IgD-negative memory B cell (primary cell): Measurements from ENCODE around the gene PCDHGA7. TPM values are rescaled to one million over a fixed set of nuclear protein-coding genes. Genes with fewer than 3 reads are reported as not detected.
"Not testable (repeated sequence)": the region's sequence is repeated elsewhere in the genome, so short reads cannot be mapped to it uniquely, and the experiment has no call there.

Experiments
- H3K27ac Mint-ChIP-seq, 3 donors: one replicate each; pipeline ENCODE4 v1.8.0; 2020 to 2022; ENCODE audit warnings: mild to moderate bottlenecking in 3 of 3, mixed read lengths in 3 of 3, moderate library complexity in 1 of 3
- H3K27me3 Mint-ChIP-seq: one replicate; pipeline ENCODE4 v1.8.0; 2021; ENCODE audit warnings: mixed read lengths
- H3K36me3 Mint-ChIP-seq: one replicate; pipeline ENCODE4 v1.8.0; 2020; ENCODE audit warnings: mild to moderate bottlenecking, mixed read lengths
- H3K4me1 Mint-ChIP-seq, 3 donors: one replicate each; pipeline ENCODE4 v1.8.0; 2020 to 2022; ENCODE audit warnings: mixed read lengths in 3 of 3, mild to moderate bottlenecking in 1 of 3
- H3K4me3 Mint-ChIP-seq, 4 donors: one replicate each; pipeline ENCODE4 v1.8.0; 2020 to 2022; ENCODE audit warnings: mild to moderate bottlenecking in 4 of 4, mixed read lengths in 4 of 4, moderate library complexity in 3 of 4
- H3K9me3 Mint-ChIP-seq, 3 donors: one replicate each; pipeline ENCODE4 v1.8.0; 2020 to 2021; ENCODE audit warnings: mixed read lengths in 3 of 3, mild to moderate bottlenecking in 1 of 3
- polyA plus RNA-seq: library from polyadenylated mRNA; unstranded; fragments of 300-500 nt; fragmentation: Illumina TruSeq; gene quantifications from one replicate; pipeline ENCODE4 v1.2.3, GENCODE V29; 2021

The PCDHGA7 gene
- polyA plus RNA-seq, 1 donor from 2014 or later = not detected

DNA sequence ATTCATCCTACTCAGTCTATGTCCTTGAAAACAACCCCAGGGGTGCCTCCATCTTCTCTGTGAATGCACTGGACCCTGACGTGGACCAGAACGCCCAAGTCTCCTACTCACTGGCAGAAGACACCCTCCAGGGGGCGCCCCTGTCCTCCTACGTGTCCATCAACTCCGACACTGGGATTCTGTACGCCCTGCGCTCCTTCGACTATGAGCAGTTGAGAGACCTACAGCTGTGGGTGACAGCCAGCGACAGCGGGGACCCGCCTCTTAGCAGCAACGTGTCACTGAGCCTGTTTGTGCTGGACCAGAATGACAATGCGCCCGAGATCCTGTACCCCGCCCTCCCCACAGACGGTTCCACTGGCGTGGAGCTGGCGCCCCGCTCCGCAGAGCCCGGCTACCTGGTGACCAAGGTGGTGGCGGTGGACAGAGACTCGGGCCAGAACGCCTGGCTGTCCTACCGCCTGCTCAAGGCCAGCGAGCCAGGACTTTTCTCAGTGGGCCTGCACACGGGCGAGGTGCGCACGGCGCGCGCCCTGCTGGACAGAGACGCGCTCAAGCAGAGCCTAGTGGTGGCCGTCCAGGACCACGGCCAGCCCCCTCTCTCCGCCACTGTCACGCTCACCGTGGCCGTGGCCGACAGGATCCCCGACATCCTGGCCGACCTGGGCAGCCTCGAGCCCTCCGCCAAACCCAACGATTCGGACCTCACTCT lies 6.9 kb upstream of the PCDHGA7 start:
- H3K36me3 Mint-ChIP-seq, H3K4me3 Mint-ChIP-seq, H3K27ac Mint-ChIP-seq, H3K4me1 Mint-ChIP-seq: not testable (repeated sequence)
- peaks cover 22% of the 10 kb centered on the region for H3K27me3 Mint-ChIP-seq
- H3K9me3 Mint-ChIP-seq = peaks cover 8 to 15% (median 11%) of the 10 kb centered on the region in 3 donors

DNA sequence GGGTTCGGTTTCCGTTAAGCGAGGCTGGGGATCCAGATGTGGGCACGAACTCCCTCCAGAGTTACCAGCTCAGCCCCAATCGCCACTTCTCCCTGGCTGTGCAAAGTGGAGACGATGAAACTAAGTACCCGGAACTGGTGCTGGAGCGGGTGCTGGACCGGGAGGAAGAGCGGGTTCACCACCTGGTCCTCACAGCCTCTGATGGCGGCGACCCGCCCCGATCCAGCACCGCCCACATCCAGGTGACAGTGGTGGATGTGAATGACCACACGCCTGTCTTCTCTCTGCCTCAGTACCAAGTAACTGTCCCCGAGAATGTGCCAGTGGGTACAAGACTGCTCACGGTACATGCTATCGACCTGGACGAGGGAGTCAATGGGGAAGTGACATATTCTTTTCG lies 803 bp downstream of the PCDHGA7 start:
- Mint-ChIP-seq H3K27me3 (peaks cover 26% of the 10 kb centered on the region), H3K9me3 (peaks cover 4 to 16% (median 8%) of the 10 kb centered on the region in 3 donors), H3K4me3 (peak overlapping the region in 2 of 4 donors; percentile 81 to 92), H3K36me3 (peaks cover 1% of the 10 kb centered on the region), H3K27ac (peak overlapping the region in 1 of 3 donors; percentile 31), H3K4me1 (peaks cover 0 to 2% (median 2%) of the 10 kb centered on the region in 3 donors)

DNA sequence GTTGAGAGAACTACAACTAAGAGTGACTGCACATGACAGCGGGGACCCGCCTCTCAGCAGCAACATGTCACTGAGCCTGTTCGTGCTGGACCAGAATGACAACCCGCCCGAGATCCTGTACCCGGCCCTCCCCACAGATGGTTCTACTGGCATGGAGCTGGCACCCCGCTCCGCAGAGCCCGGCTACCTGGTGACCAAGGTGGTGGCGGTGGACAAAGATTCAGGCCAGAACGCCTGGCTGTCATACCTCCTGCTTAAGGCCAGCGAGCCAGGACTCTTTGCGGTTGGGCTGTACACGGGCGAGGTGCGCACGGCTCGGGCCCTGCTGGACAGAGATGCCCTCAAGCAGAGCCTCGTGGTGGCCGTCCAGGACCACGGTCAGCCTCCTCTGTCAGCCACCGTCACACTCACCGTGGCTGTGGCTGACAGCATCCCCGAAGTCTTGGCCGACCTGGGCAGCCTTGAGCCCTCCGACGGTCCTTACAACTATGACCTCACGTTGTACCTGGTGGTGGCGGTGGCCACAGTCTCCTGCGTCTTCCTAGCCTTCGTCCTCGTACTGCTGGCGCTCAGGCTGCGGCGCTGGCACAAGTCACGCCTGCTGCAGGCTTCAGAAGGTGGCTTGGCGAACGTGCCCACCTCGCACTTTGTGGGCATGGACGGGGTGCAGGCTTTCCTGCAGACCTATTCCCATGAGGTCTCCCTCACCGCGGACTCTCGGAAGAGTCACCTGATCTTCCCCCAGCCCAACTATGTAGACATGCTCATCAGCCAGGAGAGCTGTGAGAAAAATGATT lies 2.1 kb downstream of the PCDHGA7 start:
- Mint-ChIP-seq H3K4me3 (no peak overlapping the region), H3K27ac (no peak overlapping the region), H3K9me3 (peaks cover 4 to 23% (median 8%) of the 10 kb centered on the region in 3 donors), H3K27me3 (peaks cover 28% of the 10 kb centered on the region), H3K4me1 (peaks cover 0 to 4% (median 2%) of the 10 kb centered on the region in 3 donors), H3K36me3 (peaks cover 1% of the 10 kb centered on the region)

DNA sequence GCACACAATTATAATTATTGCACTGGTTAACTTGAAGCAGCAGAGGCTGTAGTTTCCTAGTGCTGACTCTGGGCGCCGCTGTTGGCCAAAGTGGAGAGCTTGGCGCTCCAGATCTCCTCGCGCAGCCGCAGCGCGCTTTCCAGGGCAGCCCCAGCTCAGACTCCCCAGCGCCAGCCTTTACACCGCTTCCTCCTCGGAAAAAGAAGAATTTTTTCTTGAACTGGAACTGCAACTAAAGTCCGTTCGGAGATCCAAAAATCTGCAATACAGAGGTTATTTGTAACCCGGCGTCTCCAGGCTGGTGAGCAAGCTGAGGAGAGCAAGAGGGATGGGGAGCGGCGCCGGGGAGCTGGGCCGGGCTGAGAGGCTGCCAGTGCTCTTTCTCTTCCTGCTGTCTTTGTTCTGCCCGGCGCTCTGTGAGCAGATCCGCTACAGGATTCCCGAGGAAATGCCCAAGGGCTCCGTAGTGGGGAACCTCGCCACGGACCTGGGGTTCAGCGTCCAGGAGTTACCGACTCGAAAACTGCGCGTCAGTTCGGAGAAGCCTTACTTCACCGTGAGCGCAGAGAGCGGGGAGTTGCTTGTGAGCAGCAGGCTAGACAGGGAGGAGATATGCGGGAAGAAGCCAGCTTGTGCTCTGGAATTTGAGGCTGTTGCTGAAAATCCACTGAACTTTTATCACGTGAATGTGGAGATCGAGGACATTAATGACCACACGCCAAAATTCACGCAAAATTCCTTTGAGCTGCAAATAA lies 5.2 kb downstream of the PCDHGA7 start, which contains the start of gene PCDHGB4:
TSS of gene PCDHGB4 (plus strand) at position 142 of the 755 bp plus-strand sequence. CDS start at position 329, 187 bp downstream.
- H3K4me1 Mint-ChIP-seq, H3K36me3 Mint-ChIP-seq: not testable (repeated sequence)
- peaks cover 37% of the 10 kb centered on the region for H3K27me3 Mint-ChIP-seq
- H3K27ac Mint-ChIP-seq = peak within 1 kb of the TSS in 2 of 3 donors; percentile 16 to 67
- peak within 1 kb of the TSS; percentile 43 to 83 (median 60) for H3K4me3 Mint-ChIP-seq
- peaks cover 8 to 33% (median 9%) of the 10 kb centered on the region in 3 donors for H3K9me3 Mint-ChIP-seq

DNA sequence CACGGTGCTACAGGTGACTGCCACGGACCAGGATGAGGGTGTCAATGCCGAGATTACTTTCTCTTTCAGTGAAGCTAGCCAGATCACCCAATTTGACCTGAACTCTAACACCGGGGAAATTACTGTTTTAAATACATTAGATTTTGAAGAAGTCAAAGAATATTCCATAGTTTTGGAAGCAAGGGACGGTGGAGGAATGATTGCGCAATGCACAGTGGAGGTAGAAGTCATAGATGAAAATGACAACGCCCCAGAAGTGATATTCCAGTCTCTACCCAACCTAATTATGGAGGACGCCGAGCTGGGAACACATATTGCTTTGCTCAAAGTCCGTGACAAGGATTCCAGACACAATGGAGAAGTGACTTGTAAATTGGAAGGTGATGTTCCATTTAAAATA lies 6.1 kb downstream of the PCDHGA7 start:
- H3K36me3 Mint-ChIP-seq = peaks cover 3% of the 10 kb centered on the region
- peaks cover 10 to 36% (median 11%) of the 10 kb centered on the region in 3 donors for H3K9me3 Mint-ChIP-seq
- H3K27ac Mint-ChIP-seq = peak overlapping the region in 2 of 3 donors; percentile 16 to 48
- H3K4me3 Mint-ChIP-seq = no peak overlapping the region
- peaks cover 29% of the 10 kb centered on the region for H3K27me3 Mint-ChIP-seq
- H3K4me1 Mint-ChIP-seq = peaks cover 0 to 4% (median 2%) of the 10 kb centered on the region in 3 donors

DNA sequence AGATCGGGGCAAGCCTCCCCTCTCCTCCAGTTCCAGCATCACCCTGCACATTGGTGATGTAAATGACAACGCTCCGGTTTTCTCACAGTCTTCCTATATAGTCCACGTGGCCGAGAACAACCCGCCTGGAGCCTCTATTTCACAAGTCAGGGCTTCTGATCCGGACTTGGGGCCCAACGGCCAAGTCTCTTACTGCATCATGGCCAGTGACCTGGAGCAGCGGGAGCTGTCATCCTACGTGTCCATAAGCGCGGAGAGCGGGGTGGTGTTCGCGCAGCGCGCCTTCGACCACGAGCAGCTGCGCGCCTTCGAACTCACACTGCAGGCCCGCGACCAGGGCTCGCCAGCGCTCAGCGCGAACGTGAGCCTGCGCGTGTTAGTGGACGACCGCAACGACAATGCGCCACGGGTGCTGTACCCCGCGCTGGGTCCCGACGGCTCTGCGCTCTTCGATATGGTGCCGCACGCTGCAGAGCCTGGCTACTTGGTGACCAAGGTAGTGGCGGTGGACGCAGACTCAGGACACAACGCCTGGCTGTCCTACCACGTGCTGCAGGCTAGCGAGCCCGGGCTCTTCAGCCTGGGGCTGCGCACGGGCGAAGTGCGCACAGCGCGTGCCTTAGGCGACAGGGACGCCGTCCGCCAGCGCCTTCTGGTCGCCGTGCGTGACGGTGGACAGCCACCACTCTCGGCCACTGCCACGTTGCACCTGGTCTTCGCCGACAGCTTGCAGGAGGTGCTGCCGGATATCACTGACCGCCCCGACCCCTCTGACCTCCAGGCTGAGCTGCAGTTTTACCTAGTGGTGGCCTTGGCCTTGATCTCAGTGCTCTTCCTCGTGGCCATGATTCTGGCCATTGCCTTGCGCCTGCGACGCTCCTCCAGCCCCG lies 6.9 kb downstream of the PCDHGA7 start:
- Mint-ChIP-seq H3K4me1 (peaks cover 0 to 4% (median 2%) of the 10 kb centered on the region in 3 donors), H3K36me3 (peaks cover 3% of the 10 kb centered on the region), H3K4me3 (peak overlapping the region in 1 of 4 donors; percentile 84), H3K27me3 (peaks cover 32% of the 10 kb centered on the region), H3K27ac (peak overlapping the region in 2 of 3 donors; percentile 16 to 57), H3K9me3 (peaks cover 10 to 41% (median 13%) of the 10 kb centered on the region in 3 donors)

DNA sequence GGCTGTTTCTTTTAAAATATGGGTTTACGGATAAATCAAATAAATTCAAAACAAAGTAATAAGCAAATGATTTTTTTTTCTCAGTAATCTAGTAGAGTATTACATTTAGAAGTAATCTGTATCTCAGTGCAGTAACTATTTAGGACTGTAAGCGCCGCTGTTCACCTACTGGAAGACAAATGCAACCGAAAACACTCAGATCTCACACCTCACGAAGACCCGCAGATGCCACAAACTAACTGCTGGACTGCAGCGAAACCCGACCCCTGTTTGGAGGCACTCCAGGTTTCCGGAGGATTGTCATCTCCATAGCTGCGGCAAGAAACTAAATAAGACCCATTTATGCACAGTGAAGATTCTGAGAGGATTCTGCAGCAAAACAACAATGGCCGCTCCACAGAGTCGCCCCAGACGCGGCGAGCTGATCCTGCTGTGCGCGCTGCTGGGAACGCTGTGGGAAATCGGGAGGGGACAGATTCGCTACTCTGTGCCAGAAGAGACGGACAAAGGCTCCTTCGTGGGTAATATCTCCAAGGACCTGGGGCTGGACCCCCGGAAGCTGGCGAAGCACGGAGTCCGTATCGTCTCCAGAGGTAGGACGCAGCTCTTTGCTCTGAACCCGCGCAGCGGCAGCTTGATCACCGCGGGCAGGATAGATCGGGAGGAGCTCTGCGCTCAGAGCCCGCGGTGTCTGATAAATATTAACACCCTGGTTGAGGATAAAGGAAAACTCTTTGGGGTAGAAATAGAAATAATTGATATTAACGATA lies 10.1 kb downstream of the PCDHGA7 start, which contains the start of gene PCDHGA8:
TSS of gene PCDHGA8 (plus strand) at position 205 of the 770 bp plus-strand sequence. CDS start at position 386, 181 bp downstream.
- Mint-ChIP-seq H3K27ac (peak within 1 kb of the TSS in 2 of 3 donors; percentile 53 to 76), H3K27me3 (peaks cover 32% of the 10 kb centered on the region)

DNA sequence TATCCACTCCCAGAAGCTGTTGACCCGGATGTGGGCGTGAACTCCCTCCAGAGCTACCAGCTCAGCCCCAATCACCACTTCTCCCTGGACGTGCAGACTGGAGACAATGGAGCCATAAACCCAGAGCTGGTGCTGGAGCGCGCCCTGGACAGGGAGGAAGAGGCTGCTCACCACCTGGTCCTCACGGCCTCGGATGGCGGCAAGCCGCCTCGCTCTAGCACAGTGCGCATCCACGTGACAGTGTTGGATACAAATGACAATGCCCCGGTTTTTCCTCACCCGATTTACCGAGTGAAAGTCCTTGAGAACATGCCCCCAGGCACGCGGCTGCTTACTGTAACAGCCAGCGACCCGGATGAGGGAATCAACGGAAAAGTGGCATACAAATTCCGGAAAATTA lies 10.7 kb downstream of the PCDHGA7 start:
- Mint-ChIP-seq H3K27me3 (peaks cover 32% of the 10 kb centered on the region), H3K4me3 (no peak overlapping the region), H3K27ac (peak overlapping the region in 1 of 3 donors; percentile 62), H3K36me3 (peaks cover 3% of the 10 kb centered on the region), H3K4me1 (peaks cover 0 to 4% (median 2%) of the 10 kb centered on the region in 3 donors), H3K9me3 (peaks cover 10 to 26% (median 22%) of the 10 kb centered on the region in 3 donors)

More for the DNA sequence above, 10.1 kb downstream of the PCDHGA7 start, which contains the start of gene PCDHGA8:
- Mint-ChIP-seq H3K36me3 (peaks cover 3% of the 10 kb centered on the region), H3K4me3 (no peak within 1 kb of the TSS), H3K9me3 (peaks cover 10 to 27% (median 22%) of the 10 kb centered on the region in 3 donors), H3K4me1 (peaks cover 0 to 4% (median 2%) of the 10 kb centered on the region in 3 donors)

DNA sequence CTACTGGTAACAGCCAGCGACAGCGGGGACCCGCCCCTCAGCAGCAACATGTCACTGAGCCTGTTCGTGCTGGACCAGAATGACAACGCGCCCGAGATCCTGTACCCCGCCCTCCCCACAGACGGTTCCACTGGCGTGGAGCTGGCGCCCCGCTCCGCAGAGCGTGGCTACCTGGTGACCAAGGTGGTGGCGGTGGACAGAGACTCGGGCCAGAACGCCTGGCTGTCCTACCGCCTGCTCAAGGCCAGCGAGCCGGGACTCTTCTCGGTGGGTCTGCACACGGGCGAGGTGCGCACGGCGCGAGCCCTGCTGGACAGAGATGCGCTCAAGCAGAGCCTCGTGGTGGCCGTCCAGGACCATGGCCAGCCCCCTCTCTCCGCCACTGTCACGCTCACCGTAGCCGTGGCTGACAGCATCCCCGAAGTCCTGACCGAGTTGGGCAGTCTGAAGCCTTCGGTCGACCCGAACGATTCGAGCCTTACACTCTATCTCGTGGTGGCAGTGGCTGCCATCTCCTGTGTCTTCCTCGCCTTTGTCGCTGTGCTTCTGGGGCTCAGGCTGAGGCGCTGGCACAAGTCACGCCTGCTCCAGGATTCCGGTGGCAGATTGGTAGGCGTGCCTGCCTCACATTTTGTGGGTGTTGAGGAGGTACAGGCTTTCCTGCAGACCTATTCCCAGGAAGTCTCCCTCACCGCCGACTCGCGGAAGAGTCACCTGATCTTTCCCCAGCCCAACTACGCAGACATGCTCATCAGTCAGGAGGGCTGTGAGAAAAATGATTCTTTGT lies 12.1 kb downstream of the PCDHGA7 start:
- Mint-ChIP-seq H3K9me3 (peaks cover 9 to 29% (median 24%) of the 10 kb centered on the region in 3 donors), H3K27ac (peak overlapping the region in 1 of 3 donors; percentile 83), H3K27me3 (peaks cover 36% of the 10 kb centered on the region), H3K4me3 (peak overlapping the region in 1 of 4 donors; percentile 17)
- H3K4me1 Mint-ChIP-seq, H3K36me3 Mint-ChIP-seq: not testable (repeated sequence)

DNA sequence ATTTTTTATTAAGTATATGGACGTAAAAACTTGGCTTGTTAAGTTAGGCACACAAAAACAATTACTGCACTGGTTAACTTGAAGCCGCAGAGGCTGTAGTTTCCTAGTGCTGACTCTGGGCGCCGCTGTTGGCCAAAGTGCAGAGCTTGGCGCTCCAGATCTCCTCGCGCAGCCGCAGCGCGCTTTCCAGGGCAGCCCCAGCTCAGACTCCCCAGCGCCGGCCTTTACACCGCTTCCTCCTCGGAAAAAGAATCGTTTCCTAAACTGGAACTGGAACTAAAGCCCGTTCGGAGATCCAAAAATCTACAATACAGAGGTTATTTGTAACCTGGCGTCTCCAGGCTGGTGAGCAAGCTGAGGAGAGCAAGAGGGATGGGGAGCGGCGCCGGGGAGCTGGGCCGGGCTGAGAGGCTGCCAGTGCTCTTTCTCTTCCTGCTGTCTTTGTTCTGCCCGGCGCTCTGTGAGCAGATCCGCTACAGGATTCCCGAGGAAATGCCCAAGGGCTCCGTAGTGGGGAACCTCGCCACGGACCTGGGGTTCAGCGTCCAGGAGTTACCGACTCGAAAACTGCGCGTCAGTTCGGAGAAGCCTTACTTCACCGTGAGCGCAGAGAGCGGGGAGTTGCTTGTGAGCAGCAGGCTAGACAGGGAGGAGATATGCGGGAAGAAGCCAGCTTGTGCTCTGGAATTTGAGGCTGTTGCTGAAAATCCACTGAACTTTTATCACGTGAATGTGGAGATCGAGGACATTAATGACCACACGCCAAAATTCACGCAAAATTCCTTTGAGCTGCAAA lies 15.4 kb downstream of the PCDHGA7 start, which contains the start of gene PCDHGB5:
TSS of gene PCDHGB5 (plus strand) at position 192 of the 796 bp plus-strand sequence. CDS start at position 373, 181 bp downstream.
- H3K27ac Mint-ChIP-seq = peak within 1 kb of the TSS in 2 of 3 donors; percentile 46 to 67
- peaks cover 36% of the 10 kb centered on the region for H3K27me3 Mint-ChIP-seq
- H3K9me3 Mint-ChIP-seq = peaks cover 6 to 37% (median 19%) of the 10 kb centered on the region in 3 donors
- not testable (repeated sequence) for H3K4me1 Mint-ChIP-seq, H3K36me3 Mint-ChIP-seq
- peak within 1 kb of the TSS; percentile 73 to 84 (median 80) for H3K4me3 Mint-ChIP-seq

DNA sequence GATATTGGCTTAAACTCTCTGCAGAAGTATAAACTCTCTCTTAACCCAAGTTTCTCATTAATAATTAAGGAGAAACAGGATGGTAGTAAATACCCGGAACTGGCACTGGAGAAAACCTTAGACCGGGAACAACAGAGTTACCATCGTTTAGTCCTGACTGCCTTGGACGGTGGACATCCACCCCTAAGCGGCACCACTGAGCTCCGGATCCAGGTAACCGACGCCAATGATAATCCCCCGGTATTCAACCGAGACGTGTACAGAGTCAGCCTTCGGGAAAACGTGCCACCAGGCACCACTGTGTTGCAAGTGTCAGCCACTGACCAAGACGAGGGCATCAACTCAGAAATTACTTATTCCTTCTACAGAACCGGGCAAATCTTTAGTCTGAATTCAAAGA lies 16.1 kb downstream of the PCDHGA7 start:
- Mint-ChIP-seq H3K9me3 (peaks cover 5 to 35% (median 19%) of the 10 kb centered on the region in 3 donors), H3K4me1 (peaks cover 0 to 3% (median 3%) of the 10 kb centered on the region in 3 donors), H3K4me3 (peak overlapping the region in 2 of 4 donors; percentile 8 to 81), H3K27ac (peak overlapping the region in 2 of 3 donors; percentile 46 to 51), H3K27me3 (peaks cover 42% of the 10 kb centered on the region), H3K36me3 (peaks cover 4% of the 10 kb centered on the region)
